Stimulated activated CD4-positive, alpha-beta T cell treated with anti-CD3 and anti-CD28 coated beads, Interleukin-4, amount 100 ng/mL, for 4 hours (primary cell): ENCODE measurements around the gene MYLK4.
A peak's percentile ranks its signal among the peaks of the same experiment; 100 is the strongest.

Source experiments
- DNase-seq, 2 experiments: peaks; one replicate each; pipeline ENCODE4 v3.0.0-alpha.2; 2020

MYLK4 gene

DNA sequence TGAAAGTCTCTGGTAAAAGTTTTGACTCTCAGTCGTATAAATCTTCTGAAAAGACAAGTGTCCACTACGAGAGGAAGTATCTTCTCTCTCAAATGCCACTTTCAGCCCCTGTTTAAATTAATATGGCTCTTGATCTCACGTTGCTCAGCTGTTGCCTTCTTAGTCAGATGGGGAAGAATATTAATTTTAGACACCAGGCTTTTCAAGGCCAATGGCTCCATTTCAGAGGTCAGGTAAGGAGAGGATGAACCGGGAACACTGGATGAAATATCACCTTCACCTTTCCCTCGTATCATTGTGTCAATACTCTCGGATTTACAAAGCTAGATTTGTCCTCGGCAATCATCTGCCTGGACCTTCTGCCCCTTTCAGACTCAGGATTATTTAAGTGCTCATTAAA lies at the start of gene MYLK4:
TSS of gene MYLK4 (minus strand) at position 91 of the 400 bp plus-strand sequence. CDS start 1,628 bp downstream, outside the sequence.
- DNase-seq = no peak

DNA sequence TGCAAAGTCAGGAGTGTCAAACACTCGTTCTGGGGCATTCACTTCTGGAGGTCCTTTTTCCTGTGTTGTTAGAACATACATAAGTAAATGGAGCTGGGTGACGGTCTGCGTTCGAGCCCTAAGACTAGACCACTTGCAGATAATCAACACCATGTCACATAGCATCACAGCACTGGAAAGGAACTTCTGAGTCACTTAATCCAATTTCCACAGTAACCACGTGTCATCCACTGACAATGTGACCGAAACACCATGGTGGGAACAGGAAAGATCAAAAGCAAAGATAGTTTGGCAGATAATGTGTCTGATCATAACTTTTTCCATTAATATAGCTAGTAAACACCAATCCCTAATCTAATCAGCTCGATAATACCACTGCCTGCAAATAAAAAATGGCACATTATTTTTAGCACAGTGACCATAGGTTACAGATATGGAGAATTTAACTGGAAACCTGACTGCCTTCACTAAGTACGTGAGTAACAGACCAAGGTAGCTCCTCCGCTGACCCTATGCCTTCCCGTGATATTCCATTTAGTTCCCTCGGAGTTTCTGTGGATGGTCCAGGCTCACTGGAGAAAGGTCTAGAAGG lies 49.3 kb upstream of the MYLK4 start:
- no peak for DNase-seq

DNA sequence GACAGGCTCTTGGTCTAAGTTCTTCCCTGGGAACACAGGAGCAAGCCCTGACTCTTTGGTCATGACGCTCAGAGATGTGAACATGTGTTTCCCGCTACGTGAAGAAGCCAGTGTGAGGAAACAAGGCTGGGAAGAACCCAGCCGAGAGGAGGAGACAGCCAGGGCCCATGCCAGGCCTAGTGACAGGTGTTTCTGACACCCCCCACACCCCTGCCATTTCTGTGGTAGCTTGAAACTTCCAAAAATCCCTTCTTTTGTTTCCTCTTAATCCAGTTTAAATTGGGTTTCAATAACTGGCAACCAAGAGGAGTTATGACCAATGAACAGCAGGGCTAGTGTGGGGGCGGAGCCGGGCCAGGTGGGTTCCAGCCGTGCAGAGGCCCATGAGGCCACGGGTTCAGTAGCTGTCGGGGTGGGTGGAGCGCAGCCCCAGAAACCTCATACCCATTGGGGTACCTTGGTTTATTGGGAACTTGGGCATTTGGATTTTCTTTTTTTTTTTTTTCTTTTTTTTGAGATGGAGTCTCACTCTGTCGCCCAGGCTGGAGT lies 47.9 kb upstream of the MYLK4 start:
- DNase-seq = no peak

DNA sequence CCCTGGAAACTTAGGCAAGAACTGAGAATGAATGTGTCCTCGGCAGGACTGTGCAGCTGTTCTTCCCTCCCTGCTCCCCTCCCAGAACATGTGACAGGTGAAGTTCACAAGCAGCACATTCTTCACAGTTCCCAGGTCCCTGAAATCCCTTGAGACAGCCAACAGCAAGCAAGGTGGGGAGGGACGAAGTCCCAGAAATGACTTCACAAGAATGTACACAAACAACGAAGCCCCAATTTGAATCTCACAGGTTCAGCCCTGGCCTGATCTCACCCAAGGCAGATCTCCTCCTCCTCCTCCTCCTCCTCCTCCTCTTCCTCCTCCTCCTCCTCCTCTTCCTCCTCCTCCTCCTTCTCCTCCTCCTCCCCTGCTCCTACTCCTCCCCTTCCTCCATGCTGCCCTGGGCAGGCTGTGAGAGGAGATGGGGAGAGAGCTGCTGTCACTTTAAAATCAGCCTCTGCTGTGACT lies 46.9 kb upstream of the MYLK4 start:
- no peak for DNase-seq

DNA sequence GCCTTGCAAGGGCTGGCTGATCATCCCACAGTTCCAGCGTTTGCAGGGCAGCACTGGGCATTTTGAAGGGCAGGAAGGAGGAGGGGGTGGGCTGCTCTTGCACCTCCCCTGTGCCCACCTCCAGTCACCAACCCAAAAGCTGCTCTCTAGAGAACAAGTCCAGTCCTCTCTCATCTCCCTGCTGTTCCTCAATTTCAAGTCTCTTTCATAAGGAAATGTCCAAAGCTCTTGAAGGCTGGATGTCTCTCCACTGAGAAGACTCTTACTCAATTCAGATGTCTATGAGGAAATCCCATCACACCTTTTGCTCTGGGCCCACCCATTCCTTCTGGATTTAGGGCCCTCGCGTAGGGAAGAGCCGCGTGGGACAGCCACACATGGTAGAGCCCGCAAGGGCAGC lies 46.1 kb upstream of the MYLK4 start:
- no peak for DNase-seq

DNA sequence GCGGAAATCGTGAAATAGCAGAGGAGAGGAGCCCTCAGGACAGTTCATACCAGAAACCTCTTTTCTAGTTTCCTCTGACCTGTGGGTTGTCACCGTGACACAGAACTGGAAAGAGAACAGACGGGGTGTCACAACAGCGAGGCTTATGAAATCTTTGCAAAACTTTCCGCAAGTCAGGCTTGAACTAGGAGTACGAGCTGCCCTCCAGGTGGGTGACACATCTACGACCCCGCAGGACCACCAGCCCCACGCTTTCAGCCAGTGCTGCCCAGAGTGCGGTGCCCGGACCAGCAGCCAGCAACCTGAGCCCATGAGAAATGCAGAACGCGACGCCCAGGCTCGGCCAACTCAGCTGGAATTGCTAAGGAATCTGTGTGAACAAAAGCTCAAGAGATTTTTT lies 45.2 kb upstream of the MYLK4 start:
- no peak for DNase-seq

DNA sequence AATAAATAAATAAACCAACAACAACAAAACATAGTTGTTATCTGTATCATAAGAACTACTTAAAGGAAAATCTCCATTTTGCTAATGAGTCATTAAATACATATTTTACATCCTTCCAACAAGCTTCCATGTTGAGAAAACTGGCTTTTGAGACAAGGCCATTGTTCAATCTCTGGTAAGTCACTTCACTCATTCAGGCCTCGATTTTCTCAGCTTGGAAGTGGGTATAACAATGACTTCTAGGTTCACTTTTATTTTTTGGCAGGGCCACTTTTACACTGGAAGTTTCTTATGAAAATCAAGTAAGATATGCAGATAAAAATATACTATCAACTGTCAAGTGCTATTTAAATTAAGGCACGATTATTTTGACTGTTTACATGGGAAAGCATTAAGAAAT lies 44.4 kb upstream of the MYLK4 start:
- DNase-seq = no peak

DNA sequence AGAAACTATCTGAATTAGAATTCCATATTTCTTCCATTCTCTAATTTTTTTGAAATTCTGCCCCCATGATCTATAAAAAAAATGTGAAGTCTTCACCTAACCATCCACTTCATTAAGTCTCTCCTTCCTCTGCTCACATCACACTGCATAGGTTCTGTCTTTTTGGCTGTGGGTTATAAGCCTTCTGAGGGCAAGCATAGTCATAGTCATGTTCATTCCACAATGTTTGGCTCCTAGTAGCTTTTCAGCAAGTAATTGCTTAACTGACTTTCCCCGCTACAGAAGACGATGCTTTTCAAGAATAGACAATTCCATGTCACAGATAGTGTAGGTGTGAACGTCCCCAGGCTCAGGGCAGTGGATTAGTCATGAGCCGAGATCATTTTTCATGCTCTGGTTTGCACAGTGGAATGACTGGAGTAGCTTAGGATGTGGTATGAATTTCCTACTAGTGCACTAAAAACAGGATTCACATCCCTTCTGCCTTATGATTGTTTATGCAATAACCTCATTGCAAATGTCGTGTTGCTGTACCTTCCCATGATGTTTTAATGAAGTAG lies 43.5 kb upstream of the MYLK4 start:
- no peak for DNase-seq

DNA sequence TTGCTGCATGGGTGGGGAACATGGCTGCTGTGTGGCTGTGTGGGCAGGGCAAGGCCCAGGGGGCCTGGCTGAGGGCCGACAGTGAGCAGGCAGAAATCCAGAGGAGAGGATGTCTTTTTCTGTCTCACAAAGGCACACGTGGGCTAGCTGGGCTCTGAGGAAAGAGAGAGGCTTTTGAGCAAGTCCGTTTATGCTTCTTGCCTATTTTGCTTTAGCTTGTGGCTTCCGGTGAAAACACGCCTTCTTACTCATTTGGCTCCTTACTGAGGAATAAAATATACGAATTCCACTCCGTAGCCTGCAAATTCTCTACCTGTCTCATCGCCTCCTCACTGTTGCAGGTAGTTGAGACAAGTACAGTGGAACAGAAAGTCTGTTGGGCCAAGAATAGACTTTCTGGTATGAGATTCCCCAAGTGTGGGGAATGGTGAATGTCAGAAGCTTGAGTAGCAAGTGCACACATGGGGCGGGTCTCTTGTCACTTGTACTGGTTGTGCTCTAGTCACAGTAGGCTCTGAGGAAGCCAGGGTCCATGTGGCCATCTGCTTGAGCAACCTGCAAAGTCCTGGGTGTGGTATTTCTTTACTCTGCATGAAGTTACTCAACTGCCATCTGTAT lies 42.9 kb upstream of the MYLK4 start:
- no peak for DNase-seq

DNA sequence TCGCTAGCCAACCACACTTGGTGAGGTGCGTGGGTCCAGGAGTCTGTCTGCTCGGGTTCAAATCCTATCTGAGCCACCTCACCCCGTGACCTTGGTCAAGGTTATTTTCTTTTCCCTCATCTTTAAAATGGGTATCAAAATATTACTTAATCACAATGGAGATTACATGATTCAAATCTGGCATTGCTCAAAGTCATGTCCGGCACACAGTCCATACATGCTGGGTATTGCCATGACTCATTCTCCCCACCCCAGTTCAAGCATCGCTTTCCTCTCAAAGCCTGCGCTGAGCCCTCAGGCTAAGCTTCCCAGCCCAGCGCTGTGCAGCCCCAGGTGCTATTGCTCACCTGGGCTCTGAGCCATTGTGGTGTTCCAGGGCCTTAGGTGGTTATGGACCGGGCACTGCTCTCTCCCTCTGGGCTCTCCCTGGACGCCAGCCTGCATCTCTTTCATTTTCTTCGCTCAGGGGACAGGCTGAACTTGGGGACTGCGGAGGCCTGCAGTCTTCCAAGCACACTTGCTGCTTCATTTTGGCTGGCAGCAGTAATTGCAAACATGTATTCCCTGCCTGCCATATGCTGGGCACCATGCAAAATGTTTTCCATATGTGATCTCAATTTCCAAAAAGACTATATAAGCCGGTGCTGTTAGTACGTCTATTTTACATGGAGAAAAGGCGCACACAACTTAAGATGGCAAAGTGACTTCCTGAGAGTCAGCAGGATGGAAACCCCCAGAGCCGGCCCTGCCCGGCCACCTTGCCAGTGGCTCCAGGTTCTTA lies 41.8 kb upstream of the MYLK4 start:
- DNase-seq = no peak

DNA sequence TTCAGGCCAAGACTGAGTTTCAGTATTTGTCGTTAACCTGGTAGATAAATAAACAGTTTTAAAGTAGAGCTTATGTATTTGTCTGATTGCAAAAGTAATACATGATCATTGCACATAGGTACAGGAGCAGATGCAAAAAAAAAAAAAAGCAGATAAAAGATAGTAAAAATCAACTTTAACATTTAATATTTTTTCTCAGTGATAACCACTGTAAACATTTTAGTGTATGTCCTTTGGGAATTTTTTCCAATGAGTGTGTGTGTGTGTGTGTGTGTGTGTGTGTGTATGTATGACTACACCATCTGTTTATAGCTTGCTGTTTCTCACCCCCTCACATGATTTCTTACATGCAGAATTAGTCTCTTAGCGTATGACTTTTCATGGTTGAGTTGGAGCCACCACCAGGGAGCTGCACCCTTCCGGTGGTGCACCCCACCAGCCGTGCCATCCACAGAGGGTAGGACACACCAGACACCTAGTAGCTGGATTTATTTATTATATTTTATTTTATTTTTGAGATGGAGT lies 40.8 kb upstream of the MYLK4 start:
- no peak for DNase-seq

DNA sequence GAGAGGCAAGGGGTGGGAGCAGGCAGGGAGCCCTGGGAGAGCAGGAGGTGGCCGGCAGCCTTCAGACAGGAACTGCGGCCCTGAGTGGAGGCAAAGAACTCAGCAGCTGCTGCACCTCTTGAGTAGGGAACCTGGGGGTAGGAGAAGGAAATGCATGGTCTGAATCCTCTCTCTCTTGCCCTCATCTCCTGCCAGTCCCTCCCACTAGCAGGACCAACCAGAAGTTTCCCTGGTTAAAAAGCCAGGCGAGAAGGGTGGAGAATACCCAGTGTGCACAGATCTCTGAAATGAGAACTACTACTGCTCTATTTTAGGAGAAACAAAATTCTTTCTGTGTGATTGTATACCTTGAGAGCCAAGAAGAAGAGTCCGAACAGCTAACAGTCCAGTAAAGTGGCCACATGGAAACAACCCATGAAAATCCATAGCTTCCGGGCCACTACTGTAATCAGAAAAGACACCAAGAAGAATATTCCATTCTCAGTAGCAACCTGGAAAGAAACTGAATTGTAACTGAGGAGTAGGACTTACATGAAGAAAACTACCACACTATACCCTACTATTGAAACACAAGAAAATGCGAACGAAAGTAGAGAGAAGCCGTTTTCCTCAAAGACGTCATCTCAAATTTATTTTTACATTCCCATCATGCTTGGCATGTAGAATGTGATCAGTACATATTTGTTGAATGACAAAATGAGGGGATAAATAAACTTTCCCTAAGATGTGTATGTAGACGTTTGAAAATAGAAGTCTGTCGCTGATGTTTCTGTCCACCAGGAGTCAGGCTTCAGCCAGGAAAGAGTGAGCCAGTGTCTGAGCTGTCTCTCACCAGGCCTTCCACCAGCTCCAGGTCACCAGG lies 40.1 kb upstream of the MYLK4 start:
- DNase-seq = peak; percentile 32 to 41

DNA sequence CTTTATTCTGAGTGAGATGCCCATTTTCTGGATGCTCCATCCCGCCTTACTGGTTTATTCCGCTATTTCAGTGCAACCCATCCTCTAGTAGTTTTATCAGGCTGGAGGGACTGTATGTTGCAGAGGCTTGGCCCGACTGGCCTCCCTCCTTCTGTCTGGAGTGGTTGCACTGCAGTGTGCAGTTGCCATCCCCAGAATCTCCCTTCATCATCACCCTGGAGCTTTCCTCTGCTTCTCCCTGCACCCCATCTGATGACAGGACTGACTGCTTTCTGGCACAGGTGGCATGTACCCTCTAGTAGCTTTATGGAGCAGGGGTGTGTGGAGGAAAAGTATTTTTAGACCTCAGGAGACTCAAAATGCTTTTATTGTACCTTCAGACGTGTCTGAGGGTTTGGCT lies 35.5 kb upstream of the MYLK4 start:
- DNase-seq = no peak

DNA sequence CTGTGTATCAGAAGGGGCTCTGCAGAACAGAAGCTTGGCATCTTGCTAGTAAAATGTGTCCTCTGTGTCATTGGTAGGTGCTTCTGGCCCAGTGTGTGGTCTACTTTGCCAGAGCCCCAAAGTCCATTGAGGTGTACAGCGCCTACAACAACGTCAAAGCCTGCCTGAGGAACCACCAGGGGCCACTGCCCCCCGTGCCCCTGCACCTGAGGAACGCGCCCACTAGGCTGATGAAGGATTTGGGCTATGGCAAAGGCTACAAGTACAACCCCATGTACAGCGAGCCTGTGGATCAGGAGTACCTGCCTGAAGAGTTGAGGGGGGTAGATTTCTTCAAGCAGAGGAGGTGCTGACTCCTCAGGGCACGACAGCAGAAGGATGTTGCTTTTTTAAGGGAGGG lies 34.2 kb upstream of the MYLK4 start:
- no peak for DNase-seq

DNA sequence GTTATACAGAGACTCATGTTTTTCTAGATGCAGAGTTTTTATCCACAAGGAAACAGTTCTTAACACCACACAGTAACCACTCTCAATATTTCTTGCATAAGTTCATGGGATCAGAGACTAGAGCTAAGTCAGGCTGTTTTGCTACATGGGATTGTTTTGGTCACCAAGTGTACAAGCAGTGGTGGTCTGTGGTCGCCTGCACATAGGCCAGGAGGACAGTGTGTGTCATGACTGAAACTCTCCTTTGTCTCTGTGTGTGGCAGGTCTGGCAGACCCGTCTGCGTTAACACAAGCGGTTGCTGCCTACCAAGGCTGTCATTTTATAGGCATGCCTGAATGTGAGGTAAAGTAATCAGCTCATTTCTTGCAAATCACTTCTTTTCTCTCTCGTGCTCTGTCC lies 33.3 kb upstream of the MYLK4 start:
- DNase-seq = no peak

DNA sequence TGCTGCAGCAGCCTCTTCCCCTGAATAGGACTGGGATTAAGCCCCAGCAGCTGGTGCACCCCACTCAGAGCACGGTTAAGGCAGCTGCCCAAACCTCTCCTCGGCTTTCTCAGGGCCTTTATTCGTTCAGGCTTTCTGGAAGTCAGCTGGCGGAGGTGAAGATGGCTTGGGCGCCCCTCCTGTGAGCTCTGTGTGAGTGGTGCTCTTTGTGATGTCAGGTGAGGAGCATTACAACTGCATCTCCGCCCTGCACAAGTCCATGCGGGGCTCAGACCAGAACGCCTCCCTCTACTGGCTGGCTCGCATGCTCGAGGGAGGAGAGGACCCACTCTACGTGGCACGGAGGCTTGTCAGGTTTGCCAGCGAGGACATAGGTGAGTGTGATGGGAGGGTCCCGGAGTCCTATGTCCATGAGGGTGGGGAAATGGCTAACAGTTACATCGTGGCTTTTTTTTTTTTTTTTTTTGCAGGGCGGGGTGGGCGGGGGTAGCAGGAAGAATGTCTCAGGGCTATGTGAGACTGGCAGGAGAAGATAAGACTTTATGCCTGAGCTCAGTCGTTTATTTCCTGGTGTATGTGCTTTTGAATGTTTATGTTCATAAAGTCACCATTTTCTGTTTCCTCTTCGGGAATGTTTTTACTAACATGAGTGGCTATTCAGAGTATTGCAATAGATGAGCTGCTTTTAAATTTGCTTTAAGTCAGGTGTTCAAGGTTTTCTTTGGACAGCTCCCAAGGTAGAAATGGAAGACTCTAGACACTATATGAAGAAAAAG lies 32.7 kb upstream of the MYLK4 start:
- no peak for DNase-seq

DNA sequence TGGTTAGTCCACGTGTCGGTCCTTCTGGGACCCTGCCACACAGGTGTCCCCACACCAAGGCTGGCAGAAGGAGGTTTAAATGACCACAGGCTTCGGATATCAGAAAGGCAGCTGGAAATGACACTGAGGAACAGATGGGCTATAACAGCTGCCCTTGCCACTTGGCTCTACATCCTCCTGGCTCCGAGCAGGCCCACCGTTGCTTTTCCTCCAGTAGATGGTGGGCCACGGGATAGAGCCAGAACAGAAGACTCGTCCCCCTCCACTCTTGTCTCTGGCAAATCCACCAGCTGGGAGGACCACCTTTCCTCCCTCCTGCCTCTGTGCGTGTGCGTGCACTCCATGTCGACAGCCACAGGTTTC lies 32.1 kb upstream of the MYLK4 start:
- no peak for DNase-seq

DNA sequence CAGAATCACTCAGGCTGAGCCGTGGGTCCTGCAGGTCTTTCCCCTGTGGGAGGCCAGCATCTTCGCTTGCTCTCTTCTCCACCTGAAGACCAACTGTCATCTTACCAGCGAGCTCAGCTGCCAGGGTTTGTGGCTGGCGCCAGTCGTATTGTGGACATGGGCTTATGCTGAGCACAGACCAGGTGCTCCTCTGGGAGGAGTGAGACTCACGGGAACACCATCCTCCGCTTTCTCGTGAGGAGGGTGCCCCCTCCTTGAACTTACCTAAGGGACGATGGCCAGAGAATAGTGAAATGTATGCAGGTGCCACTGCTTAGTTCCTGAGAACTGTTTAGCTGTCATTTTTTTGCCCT lies 31.6 kb upstream of the MYLK4 start:
- no peak for DNase-seq

DNA sequence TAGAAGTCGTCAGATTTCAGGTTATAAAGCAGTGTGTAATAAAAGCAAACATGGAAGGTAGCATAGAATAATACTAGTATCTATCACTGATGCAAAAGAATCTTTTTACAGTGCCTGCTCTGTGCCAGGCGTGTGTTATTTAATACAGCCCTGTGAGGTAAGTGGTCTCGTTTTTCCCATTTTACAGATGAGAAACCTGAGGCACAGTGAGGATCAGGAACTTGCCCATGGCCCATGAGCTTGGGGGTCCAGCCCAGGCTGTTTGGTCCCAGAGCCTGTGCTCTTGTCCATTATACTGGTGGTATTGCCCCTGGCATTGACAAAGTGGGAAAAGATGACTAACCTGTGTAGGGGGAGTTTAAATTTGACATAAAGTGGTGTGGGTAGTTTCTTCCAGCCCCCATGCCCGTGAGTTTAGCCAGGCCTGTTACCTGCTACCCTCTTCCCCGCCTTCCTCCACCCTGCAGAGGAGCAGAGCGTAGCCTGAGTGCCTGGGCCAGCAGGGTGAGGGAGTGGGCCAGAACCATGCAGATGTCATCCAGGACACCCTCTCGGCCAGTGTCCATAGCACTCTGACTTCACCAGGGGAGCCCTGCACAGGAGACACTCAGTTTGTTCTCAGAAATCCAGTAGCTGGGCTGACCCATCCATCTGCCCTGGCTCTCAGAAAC lies 31.1 kb upstream of the MYLK4 start:
- no peak for DNase-seq

DNA sequence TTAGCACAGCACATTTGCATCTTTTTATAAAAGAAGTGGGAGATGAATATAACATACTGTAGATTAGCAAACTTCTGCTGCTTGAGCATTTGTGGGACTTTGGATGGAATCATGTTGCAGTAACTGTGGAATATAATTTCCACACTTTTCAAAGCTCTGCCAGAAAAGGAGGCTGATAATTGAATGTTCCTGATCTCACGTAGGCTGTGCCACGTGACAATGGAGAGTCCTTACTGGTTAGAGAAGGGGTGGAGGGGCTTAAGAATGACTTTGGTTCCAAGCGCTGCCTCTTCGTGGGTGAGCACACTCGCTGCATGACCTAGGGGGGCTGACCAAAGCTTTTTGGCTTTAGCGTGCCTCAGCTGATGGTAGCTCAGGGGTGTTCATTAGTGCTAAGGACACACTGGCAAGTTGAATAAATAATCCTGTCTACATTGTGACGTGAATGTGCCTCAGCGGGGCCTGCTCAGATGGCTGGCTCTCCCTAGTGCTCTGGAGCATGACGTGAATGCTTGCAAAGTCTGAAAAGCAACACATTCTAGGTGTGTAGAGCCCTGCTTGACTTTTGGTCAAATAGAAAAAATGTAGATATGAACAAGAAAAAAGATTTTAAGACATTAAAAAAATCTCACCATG lies 29.5 kb upstream of the MYLK4 start:
- DNase-seq = no peak

DNA sequence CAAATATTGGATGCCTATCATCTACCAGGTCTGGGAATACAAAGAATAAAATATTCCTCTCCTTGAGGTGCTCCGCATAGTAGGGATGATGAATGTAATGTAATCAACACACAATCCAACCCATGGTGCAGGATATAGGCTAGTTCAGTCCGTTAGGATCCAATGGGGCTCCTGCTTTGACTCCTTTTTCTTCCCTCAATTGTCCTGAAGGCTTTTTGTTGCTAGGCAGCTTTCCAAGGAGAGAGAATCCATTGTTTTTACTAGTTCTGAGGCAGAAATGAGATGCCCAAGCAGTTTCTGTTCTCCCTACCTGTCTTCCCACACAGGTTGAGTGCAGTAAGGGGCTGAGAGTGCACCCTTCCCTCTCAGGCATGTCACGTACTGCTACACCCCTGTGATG lies 26.5 kb upstream of the MYLK4 start:
- DNase-seq = no peak
